Neural crest cell (in vitro differentiated cells): ENCODE measurements around the gene SYT13. TPM values are rescaled to one million over a fixed set of nuclear protein-coding genes. Genes with fewer than 3 reads are reported as not detected.

ENCODE experiments used
- DNase-seq: peaks from one replicate; pipeline ENCODE4 v3.0.0; 2021; ENCODE audit warnings: low read depth, mixed read lengths, low spot score
- H3K27ac Mint-ChIP-seq: one replicate; pipeline ENCODE4 v1.8.0; 2021; ENCODE audit warnings: mild to moderate bottlenecking, mixed read lengths; ENCODE audit not compliant: unreplicated experiment
- H3K27me3 Mint-ChIP-seq: 2 replicates; pipeline ENCODE4 v1.8.0; 2021; ENCODE audit warnings: low read depth, mild to moderate bottlenecking, mixed read lengths
- H3K36me3 Mint-ChIP-seq: 2 replicates; pipeline ENCODE4 v1.8.0; 2021; ENCODE audit warnings: low read depth, mild to moderate bottlenecking, mixed read lengths
- H3K4me1 Mint-ChIP-seq: 2 replicates; pipeline ENCODE4 v1.8.0; 2021; ENCODE audit warnings: mixed read lengths
- H3K4me3 Mint-ChIP-seq: one replicate; pipeline ENCODE4 v1.8.0; 2021; ENCODE audit warnings: mild to moderate bottlenecking, mixed read lengths
- H3K9me3 Mint-ChIP-seq: 2 replicates; pipeline ENCODE4 v1.8.0; 2021; ENCODE audit warnings: mixed read lengths
- CTCF ChIP-seq: fragments of 200-600 bp; sonication (generic); conservative IDR thresholded peaks from 2 replicates; pipeline ENCODE4 v1.5.0; 2021; ENCODE audit warnings: antibody characterized with exemption, mild to moderate bottlenecking
- total RNA-seq: library from RNA; stranded (reverse); gene quantifications from 2 replicates; pipeline ENCODE4 v1.2.1, GENCODE V29; 2021

The SYT13 gene
- total RNA-seq, 1 donor from 2014 or later: 1.7 TPM

- Mint-ChIP-seq H3K4me3 (no peak overlapping the region), H3K9me3 (no peaks in the 10 kb centered on the region), H3K27ac (no peak overlapping the region), H3K27me3 (peaks cover 16% of the 10 kb centered on the region), H3K4me1 (peaks cover 10% of the 10 kb centered on the region), H3K36me3 (no peaks in the 10 kb centered on the region)
- TF ChIP-seq CTCF: peak; percentile 88
- peak; percentile 46 for DNase-seq
Observed at GRCh38 chr11:45332276-45332934, 46.3 kb upstream of the SYT13 start.

GRCh38 chr11:45331839-45332238 lies 45.7 kb upstream of the SYT13 start:
- H3K4me3 Mint-ChIP-seq: no peak overlapping the region
- no peak overlapping the region for H3K27ac Mint-ChIP-seq
- H3K9me3 Mint-ChIP-seq: peaks cover 3% of the 10 kb centered on the region

GRCh38 chr11:45328726-45329125 lies 42.6 kb upstream of the SYT13 start:
- H3K4me1 Mint-ChIP-seq: peaks cover 10% of the 10 kb centered on the region
- H3K4me3 Mint-ChIP-seq: no peak overlapping the region
- H3K27ac Mint-ChIP-seq: no peak overlapping the region
- no peak for TF ChIP-seq CTCF
- H3K36me3 Mint-ChIP-seq: peaks cover 4% of the 10 kb centered on the region
- DNase-seq: no peak
- H3K9me3 Mint-ChIP-seq: peaks cover 4% of the 10 kb centered on the region
- peaks cover 27% of the 10 kb centered on the region for H3K27me3 Mint-ChIP-seq

More at GRCh38 chr11:45331839-45332238, 45.7 kb upstream of the SYT13 start:
- Mint-ChIP-seq H3K4me1 (peaks cover 10% of the 10 kb centered on the region), H3K36me3 (peaks cover 3% of the 10 kb centered on the region), H3K27me3 (peaks cover 19% of the 10 kb centered on the region)
- no peak for DNase-seq
- no peak for TF ChIP-seq CTCF

GRCh38 chr11:45324459-45324858 lies 38.3 kb upstream of the SYT13 start:
- no peak for DNase-seq
- peaks cover 4% of the 10 kb centered on the region for H3K9me3 Mint-ChIP-seq
- peaks cover 29% of the 10 kb centered on the region for H3K27me3 Mint-ChIP-seq
- TF ChIP-seq CTCF: no peak
- no peak overlapping the region for H3K4me3 Mint-ChIP-seq
- H3K36me3 Mint-ChIP-seq: peaks cover 4% of the 10 kb centered on the region
- H3K4me1 Mint-ChIP-seq: no peaks in the 10 kb centered on the region
- H3K27ac Mint-ChIP-seq: no peak overlapping the region

- H3K4me3 Mint-ChIP-seq: no peak overlapping the region
- TF ChIP-seq CTCF: no peak
- H3K36me3 Mint-ChIP-seq: peaks cover 4% of the 10 kb centered on the region
- H3K27me3 Mint-ChIP-seq: peaks cover 26% of the 10 kb centered on the region
- H3K27ac Mint-ChIP-seq: no peak overlapping the region
- DNase-seq: no peak
- no peaks in the 10 kb centered on the region for H3K4me1 Mint-ChIP-seq
- H3K9me3 Mint-ChIP-seq: peaks cover 4% of the 10 kb centered on the region
Observed at GRCh38 chr11:45323601-45324249, 37.6 kb upstream of the SYT13 start.
